T-helper 1 cell (primary cell): Measurements from ENCODE around the gene IL36A.

Experiments
- DNase-seq, 5 donors: peaks; one replicate each; pipeline ENCODE4 v3.0.0-alpha.2; 2012 to 2020

The IL36A gene

DNA sequence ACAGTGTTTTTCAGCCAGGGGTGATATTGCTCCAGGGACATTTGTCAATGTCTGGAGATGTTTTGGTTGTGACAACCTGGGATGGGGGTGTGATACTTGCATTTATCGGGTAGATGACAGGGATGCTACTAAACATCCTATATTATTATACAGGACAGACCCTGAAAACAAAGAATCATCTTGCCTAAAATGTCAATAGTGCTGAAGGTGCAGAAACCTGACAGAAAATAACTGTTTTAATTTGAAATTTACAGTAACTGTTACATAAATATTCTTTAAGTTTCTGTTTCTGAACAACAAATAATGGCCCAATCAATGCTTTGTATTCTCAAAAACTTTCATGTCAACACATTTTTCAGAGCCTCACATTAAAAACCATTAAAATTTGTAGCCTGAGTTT lies 2.0 kb downstream of the IL36A start:
- no peak for DNase-seq

- DNase-seq: no peak
Measured at GRCh38 chr2:113009622-113010021, 4.4 kb downstream of the IL36A start.

GRCh38 chr2:113010088-113010487 lies 4.8 kb downstream of the IL36A start:
- DNase-seq: no peak

- no peak for DNase-seq
Measured at GRCh38 chr2:113011108-113011507, 5.8 kb downstream of the IL36A start.

- DNase-seq: no peak
Measured at GRCh38 chr2:113012436-113013335, 7.4 kb downstream of the IL36A start.

GRCh38 chr2:113013336-113013661 lies 8.0 kb downstream of the IL36A start:
- no peak for DNase-seq

DNA sequence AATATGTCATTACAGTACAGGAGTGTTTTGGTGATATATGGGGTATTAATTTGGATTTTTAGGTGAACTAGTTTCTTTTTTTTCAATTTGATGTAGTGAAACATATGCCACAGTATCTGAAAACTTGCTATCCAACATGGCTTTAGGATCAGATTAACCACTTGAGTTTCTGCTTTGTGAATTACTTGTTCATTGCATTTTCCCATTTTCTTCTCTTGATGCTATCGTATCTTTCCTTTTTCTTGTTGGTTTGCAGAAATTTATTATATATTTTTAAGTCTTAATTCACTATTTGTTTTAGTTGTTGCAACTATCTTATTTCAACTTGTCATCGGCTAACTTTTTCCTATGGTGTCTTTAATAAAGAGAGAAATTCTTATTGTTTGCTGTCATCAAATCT lies 8.8 kb downstream of the IL36A start:
- no peak for DNase-seq

DNA sequence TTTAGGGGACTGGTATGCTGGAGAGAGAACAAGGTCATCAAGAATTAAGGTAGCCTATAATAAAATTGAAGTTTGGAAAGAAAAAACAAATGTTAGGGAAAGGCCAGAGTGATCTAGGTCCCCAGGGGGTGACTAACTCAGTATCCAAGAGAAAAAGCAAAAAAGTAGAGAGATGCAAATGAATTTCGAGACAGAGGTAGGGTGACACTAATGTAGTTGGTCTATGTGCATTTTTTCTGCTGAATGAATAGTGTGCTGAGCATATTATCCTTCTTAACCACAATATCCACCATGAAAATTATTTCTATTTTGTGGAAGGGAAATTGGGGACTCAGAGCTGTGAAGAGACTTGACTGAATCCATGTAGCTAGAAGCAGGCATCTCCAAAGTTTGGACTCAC lies 9.8 kb downstream of the IL36A start:
- no peak for DNase-seq

DNA sequence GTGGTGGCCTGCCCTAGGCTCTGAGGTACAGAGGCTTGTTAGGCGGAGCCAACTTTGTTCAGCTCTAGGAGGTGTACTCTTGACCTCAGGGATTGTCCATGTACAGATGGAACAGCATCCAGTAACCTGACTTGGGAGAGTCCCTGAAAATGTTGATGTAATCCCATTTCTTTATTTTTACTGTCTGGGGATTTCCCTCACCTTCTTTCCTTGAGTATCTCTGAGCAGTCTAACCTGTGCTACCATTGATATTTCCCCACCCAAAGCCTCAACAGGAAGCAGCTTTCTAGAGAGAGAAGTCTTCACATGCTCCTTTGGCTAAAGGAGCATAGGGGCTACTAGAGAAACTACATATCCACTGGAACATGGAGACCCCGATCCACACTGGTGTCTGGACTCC lies 10.4 kb downstream of the IL36A start:
- no peak for DNase-seq

DNA sequence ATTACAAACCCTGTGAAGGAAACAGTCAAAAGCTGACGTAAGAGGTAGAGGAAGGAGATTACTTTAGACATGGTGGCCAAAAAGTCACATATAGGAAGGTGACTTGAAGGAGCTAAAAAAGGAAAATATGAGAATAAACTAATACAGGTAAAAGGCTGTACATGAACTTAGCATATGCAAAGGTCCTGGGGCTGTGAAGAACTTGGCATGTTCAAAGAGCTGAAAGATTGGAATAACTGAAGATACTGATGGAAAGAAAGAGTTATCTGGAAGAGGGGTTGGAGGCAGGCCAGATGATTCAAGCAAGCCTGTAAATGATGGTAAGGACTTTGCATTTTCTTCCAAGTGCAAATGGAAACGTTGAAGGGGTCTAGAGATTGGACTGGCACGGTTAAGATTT lies 13.2 kb downstream of the IL36A start:
- DNase-seq: no peak

GRCh38 chr2:113021312-113021711 lies 16.1 kb downstream of the IL36A start:
- no peak for DNase-seq

DNA sequence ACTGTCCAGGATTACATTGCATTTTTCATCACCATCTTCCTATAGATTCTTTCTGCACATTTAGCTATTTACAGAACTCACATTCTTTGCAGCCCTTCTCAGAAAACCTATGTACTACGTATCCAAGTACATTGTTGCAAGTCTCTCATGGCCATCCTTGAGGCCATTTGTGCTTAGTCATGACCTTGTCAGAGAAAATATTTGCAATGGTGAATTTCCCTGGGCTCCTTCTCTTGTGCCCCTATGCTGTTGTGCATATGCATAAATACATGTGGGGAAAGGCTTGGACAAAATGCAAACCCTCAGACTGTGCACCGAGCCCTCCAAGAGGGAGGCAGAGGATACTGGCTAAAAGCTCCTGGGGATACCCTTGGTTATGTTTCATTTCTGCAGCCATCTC lies 19.5 kb downstream of the IL36A start:
- DNase-seq: no peak

DNA sequence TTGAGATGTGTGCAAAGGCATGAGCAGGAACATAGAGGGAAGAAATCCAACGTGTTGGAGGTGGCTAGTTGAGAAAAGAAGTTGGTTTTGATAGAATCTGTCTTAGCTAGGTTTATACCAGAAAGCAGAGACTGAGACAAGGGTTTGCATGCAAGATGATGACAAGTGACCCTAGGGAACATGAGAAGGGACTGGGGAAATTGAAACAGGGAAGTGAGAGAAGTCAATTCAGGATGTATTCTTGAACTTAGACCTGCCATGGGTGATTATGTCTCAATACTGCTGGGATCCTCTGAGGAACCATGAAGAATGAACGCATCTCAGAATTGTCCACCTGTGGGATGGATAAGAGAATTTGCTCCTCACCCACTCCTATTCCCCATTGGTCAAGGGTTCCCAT lies 20.5 kb downstream of the IL36A start:
- no peak for DNase-seq

DNA sequence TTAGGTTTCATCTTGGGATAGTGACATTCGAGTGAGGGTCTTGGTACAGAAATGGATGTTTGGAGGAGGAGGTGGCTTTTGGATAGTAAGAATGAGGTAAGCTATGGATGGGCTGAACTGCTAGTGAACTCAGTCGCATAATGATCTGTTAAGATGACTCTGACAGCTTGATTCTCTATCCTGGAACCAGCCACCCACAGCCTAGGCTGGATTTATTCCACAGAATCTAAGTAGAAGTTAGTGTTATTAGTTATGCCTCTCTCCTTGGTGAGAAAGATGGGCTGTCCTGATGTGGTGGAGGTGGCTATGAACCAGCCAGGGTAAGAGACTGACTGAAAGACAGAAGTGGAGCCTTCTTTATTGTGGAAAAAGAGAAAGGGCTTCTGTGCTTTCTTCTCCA lies 22.4 kb downstream of the IL36A start:
- no peak for DNase-seq

DNA sequence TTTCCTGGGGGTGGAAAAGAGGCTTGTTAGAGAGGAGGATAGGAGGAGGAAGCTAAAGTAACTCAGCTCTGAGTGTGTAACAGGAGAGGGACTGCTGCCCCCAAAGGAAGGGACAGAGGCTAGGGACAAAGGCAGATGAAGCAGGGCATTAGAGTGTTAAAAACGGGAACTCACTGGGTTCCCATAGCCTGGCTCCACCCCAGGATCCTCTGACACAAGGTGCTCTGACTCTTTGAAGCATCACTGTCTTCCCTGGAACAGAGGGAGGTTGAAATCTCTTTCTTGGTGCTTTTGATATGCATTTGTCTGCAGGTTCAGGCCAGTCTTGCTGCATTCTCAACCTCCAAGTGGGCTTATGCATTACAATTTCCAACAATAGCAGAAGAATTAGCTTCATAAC lies 22.9 kb downstream of the IL36A start:
- no peak for DNase-seq

GRCh38 chr2:113032737-113033136 lies 27.5 kb downstream of the IL36A start:
- DNase-seq: no peak

- no peak for DNase-seq
Measured at GRCh38 chr2:113034016-113034415, 28.8 kb downstream of the IL36A start.

GRCh38 chr2:113036763-113037162 lies 31.5 kb downstream of the IL36A start:
- DNase-seq: no peak

- no peak for DNase-seq
Measured at GRCh38 chr2:113038291-113038690, 33.0 kb downstream of the IL36A start.

DNA sequence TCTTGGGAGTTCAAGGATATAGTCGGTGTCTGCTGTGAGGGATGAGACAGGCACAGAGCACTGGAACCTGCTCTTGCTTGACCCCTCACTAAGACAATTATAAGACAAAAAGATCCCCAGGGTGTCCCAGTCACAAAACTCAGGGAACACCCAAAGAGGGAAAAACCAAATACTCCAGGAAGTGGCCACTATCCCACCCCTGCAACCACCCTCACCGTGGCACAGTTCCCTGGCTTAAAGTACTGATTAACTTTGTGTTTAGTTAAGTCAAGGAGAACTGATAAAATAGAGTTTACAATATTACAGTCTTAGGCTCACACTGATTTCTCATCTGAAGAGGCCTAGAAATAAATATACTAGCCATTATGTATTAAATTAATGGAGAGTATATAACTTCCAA lies 33.9 kb downstream of the IL36A start:
- no peak for DNase-seq

DNA sequence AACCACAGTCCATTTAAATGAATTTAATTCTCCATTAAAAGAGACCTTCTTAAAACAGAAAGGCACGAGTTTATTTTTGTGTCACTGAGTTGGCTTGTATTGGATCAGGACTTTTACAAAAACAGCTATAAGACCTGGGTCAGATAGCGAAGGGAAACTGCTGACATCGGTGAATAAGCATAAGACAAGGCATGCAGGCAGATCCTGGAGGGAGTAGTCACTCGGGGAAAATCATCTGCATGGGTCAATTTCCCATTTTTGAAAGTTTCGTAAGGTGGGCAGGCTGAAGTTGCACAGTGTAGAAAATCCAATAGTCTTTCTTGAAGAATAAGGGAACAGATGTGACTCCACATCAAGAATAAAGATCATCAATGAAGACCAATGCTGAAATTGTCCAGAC lies 34.5 kb downstream of the IL36A start:
- DNase-seq: no peak

GRCh38 chr2:113041871-113042270 lies 36.6 kb downstream of the IL36A start:
- no peak for DNase-seq

DNA sequence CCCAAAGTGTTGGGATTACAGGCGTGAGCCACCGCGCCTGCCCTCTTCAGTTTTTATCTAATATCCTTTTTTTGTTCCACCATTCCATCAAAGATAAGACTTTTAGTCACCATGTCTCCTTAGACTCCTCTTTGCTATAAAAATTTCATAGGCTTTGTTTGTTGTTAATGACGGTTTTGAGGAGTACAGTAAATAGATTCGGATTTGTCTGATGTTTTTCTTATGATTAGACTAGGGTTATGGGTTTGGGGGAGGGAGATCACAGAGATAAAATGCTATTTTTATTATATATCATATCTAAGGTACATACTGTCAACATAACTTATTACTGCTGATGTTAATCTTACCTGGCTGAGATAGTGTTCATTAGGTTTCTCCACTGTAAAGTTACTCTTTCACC lies 41.2 kb downstream of the IL36A start:
- no peak for DNase-seq

GRCh38 chr2:113050921-113051895 lies 45.9 kb downstream of the IL36A start:
- DNase-seq: no peak
